GDM1 (cell line): ENCODE data around the gene TST.

Experiments
- DNase-seq: peaks from one replicate; lab custom pipeline; 2025; lab: John Stamatoyannopoulos, UW

TST gene

GRCh38 chr22:36982136-36982535 lies 37.1 kb downstream of the TST start:
- no peak for DNase-seq

- DNase-seq = no peak
Observed at GRCh38 chr22:36981247-36981775, 37.9 kb downstream of the TST start.

GRCh38 chr22:36979016-36979910 lies 40.0 kb downstream of the TST start:
- DNase-seq = no peak

GRCh38 chr22:36977947-36978660 lies 41.1 kb downstream of the TST start:
- peak; percentile 65 for DNase-seq

GRCh38 chr22:36977401-36977861 lies 41.8 kb downstream of the TST start:
- peak; percentile 6 for DNase-seq

GRCh38 chr22:36976606-36977005 lies 42.6 kb downstream of the TST start:
- DNase-seq = no peak

- DNase-seq = no peak
Observed at GRCh38 chr22:36971341-36972125, 47.7 kb downstream of the TST start.

GRCh38 chr22:36968249-36968964 lies 50.8 kb downstream of the TST start:
- DNase-seq = no peak

- DNase-seq = no peak
Observed at GRCh38 chr22:36966851-36967540, 52.3 kb downstream of the TST start.

- no peak for DNase-seq
Observed at GRCh38 chr22:36965696-36966095, 53.6 kb downstream of the TST start.

- no peak for DNase-seq
Observed at GRCh38 chr22:36964106-36964505, 55.1 kb downstream of the TST start.

GRCh38 chr22:36963302-36963701 lies 55.9 kb downstream of the TST start:
- no peak for DNase-seq

- DNase-seq = no peak
Observed at GRCh38 chr22:36961626-36962025, 57.6 kb downstream of the TST start.
